ENCODE measurements around the gene LITAF.

Gene LITAF

GRCh38 chr16:11557801-11558200 is 28.9 kb downstream of the LITAF start:
- no peak overlapping the region for H3K4me3 ChIP-seq (ENCODE audit: low read depth, low read length)
- no peak for TF ChIP-seq CTCF (IDR thresholded peaks at IDR 0.05; ENCODE audit: low read depth, low read length, missing control alignments)
- no peak for DNase-seq (ENCODE audit: low read depth)

- no peak for TF ChIP-seq CTCF (IDR thresholded peaks at IDR 0.05; ENCODE audit: low read depth, low read length, missing control alignments)
- no peak for DNase-seq (ENCODE audit: low read depth)
- no peak overlapping the region for H3K4me3 ChIP-seq (ENCODE audit: low read depth, low read length)
Observed at GRCh38 chr16:11556945-11557720, 29.6 kb downstream of the LITAF start.

- TF ChIP-seq CTCF (IDR thresholded peaks at IDR 0.05; ENCODE audit: low read depth, low read length, missing control alignments), result no peak
- no peak for DNase-seq (ENCODE audit: low read depth)
- H3K4me3 ChIP-seq (ENCODE audit: low read depth, low read length), result no peak overlapping the region
Observed at GRCh38 chr16:11556214-11556819, 30.4 kb downstream of the LITAF start.

DNA sequence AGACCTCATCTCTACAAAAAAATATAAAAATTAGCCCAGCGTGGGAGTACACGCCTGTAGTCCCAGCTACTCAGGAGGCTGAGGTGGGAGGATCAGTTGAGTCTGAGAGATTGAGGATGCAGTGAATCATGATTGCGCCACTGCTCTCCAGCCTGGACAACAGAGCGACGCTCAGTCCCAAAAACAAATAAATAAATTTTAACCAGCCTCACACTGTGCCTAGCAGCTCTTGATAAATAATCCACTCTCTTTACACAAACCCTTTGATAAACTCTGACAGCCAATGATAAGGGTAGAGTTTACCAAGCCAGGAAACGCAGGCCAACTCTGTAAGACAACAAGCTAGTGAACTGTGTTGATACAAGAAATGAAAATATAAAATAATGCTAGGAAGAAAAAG is 32.7 kb downstream of the LITAF start:
- no peak overlapping the region for H3K4me3 ChIP-seq (ENCODE audit: low read depth, low read length)
- no peak for DNase-seq (ENCODE audit: low read depth)
- no peak for TF ChIP-seq CTCF (IDR thresholded peaks at IDR 0.05; ENCODE audit: low read depth, low read length, missing control alignments)

GRCh38 chr16:11553371-11553770 is 33.3 kb downstream of the LITAF start:
- no peak for DNase-seq (ENCODE audit: low read depth)
- no peak overlapping the region for H3K4me3 ChIP-seq (ENCODE audit: low read depth, low read length)
- no peak for TF ChIP-seq CTCF (IDR thresholded peaks at IDR 0.05; ENCODE audit: low read depth, low read length, missing control alignments)

- no peak for DNase-seq (ENCODE audit: low read depth)
- H3K4me3 ChIP-seq (ENCODE audit: low read depth, low read length), result no peak overlapping the region
- TF ChIP-seq CTCF (IDR thresholded peaks at IDR 0.05; ENCODE audit: low read depth, low read length, missing control alignments), result no peak
Observed at GRCh38 chr16:11552440-11552839, 34.3 kb downstream of the LITAF start.

DNA sequence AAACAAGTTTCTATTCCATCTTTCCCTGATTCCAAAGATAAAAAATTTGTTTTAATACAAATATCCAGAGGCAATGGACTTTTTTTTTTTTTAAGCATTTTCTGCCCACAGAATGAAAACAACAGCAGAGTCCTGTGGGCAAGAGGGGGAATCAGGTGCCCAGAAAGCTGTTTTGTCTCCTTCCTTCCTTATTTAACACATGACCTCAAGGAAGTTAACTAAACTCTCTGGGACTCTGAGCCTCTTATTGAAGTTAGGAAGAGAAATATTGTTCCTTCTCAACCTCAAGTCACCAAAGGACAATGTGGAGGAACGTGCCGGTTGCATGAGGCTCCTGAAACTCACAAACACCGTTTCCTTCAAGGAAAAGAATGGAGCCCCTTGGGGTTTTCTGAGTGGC is 34.9 kb downstream of the LITAF start:
- no peak overlapping the region for H3K4me3 ChIP-seq (ENCODE audit: low read depth, low read length)
- no peak for TF ChIP-seq CTCF (IDR thresholded peaks at IDR 0.05; ENCODE audit: low read depth, low read length, missing control alignments)

More for the DNA sequence above, 34.9 kb downstream of the LITAF start:
- DNase-seq (ENCODE audit: low read depth), result no peak

Measured in GM12864 (cell line).